GM12878 (cell line): ENCODE measurements around the gene TAX1BP3. TPM values are rescaled to one million over a fixed set of nuclear protein-coding genes. Genes with fewer than 3 reads are reported as not detected.

Experiments used
- ASH2L ChIP-seq: fragments of 300-600, 200-600 bp; sonication (generic); IDR thresholded peaks from 2 replicates; pipeline ENCODE4 v1.6.1; 2017; ENCODE audit warnings: low read depth, mild to moderate bottlenecking, borderline replicate concordance
- BACH1 ChIP-seq: fragments of 450-650 bp; IDR thresholded peaks from 2 replicates; pipeline ENCODE4 v1.6.1; 2017; ENCODE audit warnings: mild to moderate bottlenecking, borderline replicate concordance
- MTA2 ChIP-seq: fragments of 450-650 bp; IDR thresholded peaks from 2 replicates; pipeline ENCODE4 v1.6.1; 2016; ENCODE audit warnings: low read depth, mild to moderate bottlenecking, moderate library complexity
- MYB ChIP-seq: fragments of 150-350 bp; IDR thresholded peaks from 2 replicates; pipeline ENCODE4 v1.6.1; 2014; ENCODE audit warnings: mild to moderate bottlenecking, low read depth, low read length, borderline replicate concordance
- NFYB ChIP-seq: IDR thresholded peaks from 2 replicates; pipeline ENCODE4 v1.6.1; 2011; ENCODE audit warnings: low read depth, mild to moderate bottlenecking, low read length, improper control_type of control experiment, moderate library complexity; ENCODE audit not compliant: insufficient read depth
- PAX5 ChIP-seq: IDR thresholded peaks from 2 replicates; pipeline ENCODE4 v1.6.1; 2011; ENCODE audit warnings: low read depth, low read length, borderline replicate concordance
- POLR2AphosphoS5 ChIP-seq: IDR thresholded peaks from 2 replicates; pipeline ENCODE4 v1.6.1; 2011; ENCODE audit warnings: mild to moderate bottlenecking, low read length, inconsistent platforms
- RELA ChIP-seq: fragments of 450-650 bp; IDR thresholded peaks from 2 replicates; pipeline ENCODE4 v1.8.0; 2014; ENCODE audit warnings: borderline replicate concordance; ENCODE audit not compliant: partially characterized antibody
- RFX5 ChIP-seq: IDR thresholded peaks from 2 replicates; pipeline ENCODE4 v1.6.1; 2011; ENCODE audit warnings: low read depth, low read length, improper control_type of control experiment
- SP1 ChIP-seq: IDR thresholded peaks from one replicate; pipeline ENCODE4 v1.6.1; 2011; ENCODE audit warnings: low read depth, low read length
- YY1 ChIP-seq: IDR thresholded peaks from 2 replicates; pipeline ENCODE4 v1.6.1; 2011; ENCODE audit warnings: low read depth, mild to moderate bottlenecking, low read length
- ZNF687 ChIP-seq: fragments of 450-650 bp; IDR thresholded peaks from 2 replicates; pipeline ENCODE4 v1.6.1; 2017; ENCODE audit warnings: mild to moderate bottlenecking, moderate library complexity
- polyA plus RNA-seq, 11 experiments: library from polyadenylated mRNA; depleted of rRNA in 4 of 11; unstranded in 6 of 11; stranded (reverse) in 5 of 11; fragments of >200 nt; fragmentation: Nextera tagmentation in 4 of 11; fragmentation: Illumina TruSeq in 1 of 11; extraction: Ambion mirVana in 4 of 11; extraction: Trizol in 1 of 11; gene quantifications; 1 replicate in 1 of 11; 2 replicates in 10 of 11; pipeline versions ENCODE4 v1.2.1 to v1.2.3, GENCODE V29; 2011 to 2016; ENCODE audit warnings: inconsistent platforms in 2 of 11, missing spikeins in 2 of 11, low read depth in 1 of 11
- total RNA-seq, 4 experiments: library from RNA; depleted of rRNA in 3 of 4; stranded (reverse); fragments of >200 nt in 3 of 4; fragmentation: Illumina TruSeq in 1 of 4; extraction: Trizol in 1 of 4; gene quantifications; 2 replicates each; pipeline versions ENCODE4 v1.2.1 to v1.2.3, GENCODE V29; 2013 to 2021
- TF ChIP-seq, protein P1 (sequence below): fragments of 450-650 bp; IDR thresholded peaks from 2 replicates; pipeline ENCODE4 v1.6.1; 2016; ENCODE audit warnings: mild to moderate bottlenecking
- TF ChIP-seq, protein P2 (sequence below): fragments of 450-650 bp; IDR thresholded peaks from 2 replicates; pipeline ENCODE4 v1.6.1; 2017; ENCODE audit warnings: mild to moderate bottlenecking, moderate library complexity

The TAX1BP3 gene
- total and polyA plus RNA-seq, 10 of the 15 experiments (the other 5 are each of a cell fraction or from before 2014, with no cell fraction given): 1.00 to 40.4 (median 15.4) TPM

- TF ChIP-seq, protein P1, sequence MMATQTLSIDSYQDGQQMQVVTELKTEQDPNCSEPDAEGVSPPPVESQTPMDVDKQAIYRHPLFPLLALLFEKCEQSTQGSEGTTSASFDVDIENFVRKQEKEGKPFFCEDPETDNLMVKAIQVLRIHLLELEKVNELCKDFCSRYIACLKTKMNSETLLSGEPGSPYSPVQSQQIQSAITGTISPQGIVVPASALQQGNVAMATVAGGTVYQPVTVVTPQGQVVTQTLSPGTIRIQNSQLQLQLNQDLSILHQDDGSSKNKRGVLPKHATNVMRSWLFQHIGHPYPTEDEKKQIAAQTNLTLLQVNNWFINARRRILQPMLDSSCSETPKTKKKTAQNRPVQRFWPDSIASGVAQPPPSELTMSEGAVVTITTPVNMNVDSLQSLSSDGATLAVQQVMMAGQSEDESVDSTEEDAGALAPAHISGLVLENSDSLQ: peak; percentile 67; the same call in 1 of the 2 replicates
- TF ChIP-seq MYB (0 out of 2 replicates have a peak, but pooled peaks have one; percentile 16), PAX5 (0 out of 2 replicates have a peak, but pooled peaks have one; percentile 51), NFYB (peak; percentile 92), YY1 (peak; percentile 99), RFX5 (no peak), ZNF687 (peak; percentile 60), MTA2 (no peak), ASH2L (no peak), RELA (no peak), SP1 (peak; percentile 62), BACH1 (peak; percentile 31; the same call in 1 of the 2 replicates), POLR2AphosphoS5 (peak; percentile 92)
- TF ChIP-seq, protein P2, sequence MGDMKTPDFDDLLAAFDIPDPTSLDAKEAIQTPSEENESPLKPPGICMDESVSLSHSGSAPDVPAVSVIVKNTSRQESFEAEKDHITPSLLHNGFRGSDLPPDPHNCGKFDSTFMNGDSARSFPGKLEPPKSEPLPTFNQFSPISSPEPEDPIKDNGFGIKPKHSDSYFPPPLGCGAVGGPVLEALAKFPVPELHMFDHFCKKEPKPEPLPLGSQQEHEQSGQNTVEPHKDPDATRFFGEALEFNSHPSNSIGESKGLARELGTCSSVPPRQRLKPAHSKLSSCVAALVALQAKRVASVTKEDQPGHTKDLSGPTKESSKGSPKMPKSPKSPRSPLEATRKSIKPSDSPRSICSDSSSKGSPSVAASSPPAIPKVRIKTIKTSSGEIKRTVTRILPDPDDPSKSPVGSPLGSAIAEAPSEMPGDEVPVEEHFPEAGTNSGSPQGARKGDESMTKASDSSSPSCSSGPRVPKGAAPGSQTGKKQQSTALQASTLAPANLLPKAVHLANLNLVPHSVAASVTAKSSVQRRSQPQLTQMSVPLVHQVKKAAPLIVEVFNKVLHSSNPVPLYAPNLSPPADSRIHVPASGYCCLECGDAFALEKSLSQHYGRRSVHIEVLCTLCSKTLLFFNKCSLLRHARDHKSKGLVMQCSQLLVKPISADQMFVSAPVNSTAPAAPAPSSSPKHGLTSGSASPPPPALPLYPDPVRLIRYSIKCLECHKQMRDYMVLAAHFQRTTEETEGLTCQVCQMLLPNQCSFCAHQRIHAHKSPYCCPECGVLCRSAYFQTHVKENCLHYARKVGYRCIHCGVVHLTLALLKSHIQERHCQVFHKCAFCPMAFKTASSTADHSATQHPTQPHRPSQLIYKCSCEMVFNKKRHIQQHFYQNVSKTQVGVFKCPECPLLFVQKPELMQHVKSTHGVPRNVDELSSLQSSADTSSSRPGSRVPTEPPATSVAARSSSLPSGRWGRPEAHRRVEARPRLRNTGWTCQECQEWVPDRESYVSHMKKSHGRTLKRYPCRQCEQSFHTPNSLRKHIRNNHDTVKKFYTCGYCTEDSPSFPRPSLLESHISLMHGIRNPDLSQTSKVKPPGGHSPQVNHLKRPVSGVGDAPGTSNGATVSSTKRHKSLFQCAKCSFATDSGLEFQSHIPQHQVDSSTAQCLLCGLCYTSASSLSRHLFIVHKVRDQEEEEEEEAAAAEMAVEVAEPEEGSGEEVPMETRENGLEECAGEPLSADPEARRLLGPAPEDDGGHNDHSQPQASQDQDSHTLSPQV: no peak
- TF ChIP-seq, all 136 proteins: peak for 35
Measured at GRCh38 chr17:3668279-3669084, at the start of gene TAX1BP3, which contains the start of gene EMC6 (continued).
